Mesendoderm (in vitro differentiated cells): Measurements from ENCODE around the gene SEC14L1.
"Not testable (repeated sequence)": the region's sequence is repeated elsewhere in the genome, so short reads cannot be mapped to it uniquely, and the experiment has no call there.

ENCODE experiments used
- DNase-seq: peaks from one replicate; pipeline ENCODE4 v3.0.0; 2013
- H2AK5ac ChIP-seq: 2 replicates; pipeline ENCODE4 v1.6.1; 2013; ENCODE audit warnings: low read length, inconsistent platforms
- H2BK120ac ChIP-seq: 2 replicates; pipeline ENCODE4 v1.6.1; 2013; ENCODE audit warnings: low read depth, mild to moderate bottlenecking, low read length, moderate library complexity, mixed read lengths
- H2BK15ac ChIP-seq: replicated peaks from 2 replicates; pipeline ENCODE4 v1.6.1; 2013; ENCODE audit warnings: low read depth, mild to moderate bottlenecking, moderate library complexity
- H2BK5ac ChIP-seq: 2 replicates; pipeline ENCODE4 v1.6.1; 2013; ENCODE audit warnings: low read length, inconsistent platforms
- H3K18ac ChIP-seq: 2 replicates; pipeline ENCODE4 v1.6.1; 2013; ENCODE audit warnings: mild to moderate bottlenecking, low read length, mixed read lengths
- H3K23ac ChIP-seq: one replicate; pipeline ENCODE4 v1.6.1; 2013; ENCODE audit warnings: low read length
- H3K27ac ChIP-seq: 2 replicates; pipeline ENCODE4 v1.5.1; 2013; ENCODE audit warnings: low read depth, mild to moderate bottlenecking, inconsistent platforms, low read length, moderate library complexity
- H3K27me3 ChIP-seq: 2 replicates; pipeline ENCODE4 v1.6.1; 2013; ENCODE audit warnings: low read length, control low read depth, mild to moderate bottlenecking, inconsistent platforms; ENCODE audit not compliant: insufficient read depth, poor library complexity
- H3K36me3 ChIP-seq: 2 replicates; pipeline ENCODE4 v1.6.1; 2013; ENCODE audit warnings: low read length, inconsistent platforms; ENCODE audit not compliant: control insufficient read depth, insufficient read depth
- H3K4ac ChIP-seq: one replicate; pipeline ENCODE4 v1.6.1; 2013; ENCODE audit warnings: low read depth, mild to moderate bottlenecking, low read length, moderate library complexity
- H3K4me1 ChIP-seq: 2 replicates; pipeline ENCODE4 v1.6.1; 2013; ENCODE audit warnings: low read depth, low read length, inconsistent platforms; ENCODE audit not compliant: control insufficient read depth
- H3K4me2 ChIP-seq: 2 replicates; pipeline ENCODE4 v1.6.1; 2013; ENCODE audit warnings: low read length
- H3K4me3 ChIP-seq: 2 replicates; pipeline ENCODE4 v1.5.1; 2013; ENCODE audit warnings: mild to moderate bottlenecking, low read length
- H3K56ac ChIP-seq: one replicate; pipeline ENCODE4 v1.6.1; 2013; ENCODE audit warnings: low read length
- H3K79me1 ChIP-seq: 2 replicates; pipeline ENCODE4 v1.6.1; 2013; ENCODE audit warnings: low read length, inconsistent platforms
- H3K79me2 ChIP-seq: 2 replicates; pipeline ENCODE4 v1.6.1; 2013; ENCODE audit warnings: mild to moderate bottlenecking, low read length; ENCODE audit not compliant: control insufficient read depth, insufficient read depth
- H3K9ac ChIP-seq: 2 replicates; pipeline ENCODE4 v1.6.1; 2013; ENCODE audit warnings: low read length, inconsistent platforms
- H4K5ac ChIP-seq: one replicate; pipeline ENCODE4 v1.6.1; 2013; ENCODE audit warnings: low read length
- H4K8ac ChIP-seq: one replicate; pipeline ENCODE4 v1.6.1; 2013; ENCODE audit warnings: low read depth, mild to moderate bottlenecking, control low read depth, low read length, moderate library complexity
- WGBS: extraction: QIAGEN DNeasy Blood & Tissue Kit; methylation state at CpG from one replicate; pipeline ENCODE4 v1.1.7; 2013; ENCODE audit warnings: low lambda C conversion rate, missing lambda C conversion rate; ENCODE audit not compliant: insufficient coverage; ENCODE audit errors: extremely low coverage; 5-methylcytosine and 5-hydroxymethylcytosine counted together

Gene SEC14L1

DNA sequence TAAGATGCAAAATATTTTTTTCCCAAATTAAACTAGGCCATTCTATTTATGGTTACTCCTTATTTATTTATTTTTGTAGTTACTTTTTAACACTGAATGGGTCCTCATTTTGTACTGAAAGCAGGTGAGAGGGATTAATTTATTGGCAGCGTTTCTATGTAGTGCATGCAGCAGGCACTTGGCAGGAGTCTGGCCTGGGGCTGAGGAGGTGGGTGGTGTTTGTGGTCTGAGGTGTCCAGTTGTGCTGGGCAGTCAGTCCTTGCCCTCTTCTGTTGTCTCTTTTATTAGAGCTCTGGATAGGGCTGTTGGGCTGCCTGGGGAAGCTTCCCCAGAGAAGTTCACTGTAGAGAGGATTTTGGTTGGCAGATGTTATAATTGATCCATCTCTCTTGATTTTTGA lies 12.7 kb downstream of the SEC14L1 start:
- no peak overlapping the region for H3K23ac ChIP-seq
- no peak overlapping the region for H4K5ac ChIP-seq
- H2AK5ac ChIP-seq, result no peak overlapping the region
- no peak overlapping the region for H2BK120ac ChIP-seq
- DNase-seq, result no peak
- H3K4ac ChIP-seq, result no peak overlapping the region
- H3K27me3 ChIP-seq, result no peaks in the 10 kb centered on the region
- no peaks in the 10 kb centered on the region for H3K79me2 ChIP-seq
- no peak overlapping the region for H2BK5ac ChIP-seq
- no peak overlapping the region for H3K9ac ChIP-seq
- H3K4me1 ChIP-seq, result no peaks in the 10 kb centered on the region
- no peak overlapping the region for H3K18ac ChIP-seq
- peaks cover 8% of the 10 kb centered on the region for H3K79me1 ChIP-seq
- no peak overlapping the region for H3K4me3 ChIP-seq
- no peak overlapping the region for H3K4me2 ChIP-seq
- H4K8ac ChIP-seq, result no peak overlapping the region
- no peaks in the 10 kb centered on the region for H3K36me3 ChIP-seq
- no peak overlapping the region for H3K27ac ChIP-seq
- no peak overlapping the region for H2BK15ac ChIP-seq
- H3K56ac ChIP-seq, result no peak overlapping the region
- WGBS, result no CpG with 5 or more reads among the region's 1 CpG

GRCh38 chr17:77153999-77154586 lies 13.3 kb downstream of the SEC14L1 start:
- Histone ChIP-seq H3K56ac (no peak overlapping the region), H3K4ac (no peak overlapping the region), H3K27me3 (no peaks in the 10 kb centered on the region), H3K4me2 (no peak overlapping the region), H3K79me1 (peaks cover 6% of the 10 kb centered on the region), H3K4me3 (no peak overlapping the region), H2AK5ac (no peak overlapping the region), H3K36me3 (no peaks in the 10 kb centered on the region), H3K23ac (no peak overlapping the region), H3K79me2 (no peaks in the 10 kb centered on the region), H4K5ac (no peak overlapping the region), H3K9ac (no peak overlapping the region), H2BK120ac (no peak overlapping the region), H2BK5ac (no peak overlapping the region), H3K4me1 (no peaks in the 10 kb centered on the region), H3K18ac (no peak overlapping the region), H4K8ac (no peak overlapping the region), H2BK15ac (no peak overlapping the region), H3K27ac (no peak overlapping the region)
- DNase-seq, result no peak
- no CpG with 5 or more reads among the region's 8 CpGs for WGBS

GRCh38 chr17:77155125-77155524 lies 14.4 kb downstream of the SEC14L1 start:
- H3K4me3 ChIP-seq, result no peak overlapping the region
- no CpG with 5 or more reads among the region's 3 CpGs for WGBS
- H2BK5ac ChIP-seq, result no peak overlapping the region
- H3K79me2 ChIP-seq, result no peaks in the 10 kb centered on the region
- H3K9ac ChIP-seq, result no peak overlapping the region
- no peak overlapping the region for H2BK15ac ChIP-seq
- no peak overlapping the region for H3K18ac ChIP-seq
- no peak overlapping the region for H2BK120ac ChIP-seq
- no peak overlapping the region for H3K27ac ChIP-seq
- H4K8ac ChIP-seq, result no peak overlapping the region
- H3K4me2 ChIP-seq, result no peak overlapping the region
- H2AK5ac ChIP-seq, result no peak overlapping the region
- H3K4ac ChIP-seq, result no peak overlapping the region
- H4K5ac ChIP-seq, result no peak overlapping the region
- H3K23ac ChIP-seq, result no peak overlapping the region
- H3K4me1 ChIP-seq, result no peaks in the 10 kb centered on the region
- no peak overlapping the region for H3K56ac ChIP-seq
- H3K36me3 ChIP-seq, result no peaks in the 10 kb centered on the region
- no peak for DNase-seq
- peaks cover 6% of the 10 kb centered on the region for H3K79me1 ChIP-seq
- H3K27me3 ChIP-seq, result no peaks in the 10 kb centered on the region

DNA sequence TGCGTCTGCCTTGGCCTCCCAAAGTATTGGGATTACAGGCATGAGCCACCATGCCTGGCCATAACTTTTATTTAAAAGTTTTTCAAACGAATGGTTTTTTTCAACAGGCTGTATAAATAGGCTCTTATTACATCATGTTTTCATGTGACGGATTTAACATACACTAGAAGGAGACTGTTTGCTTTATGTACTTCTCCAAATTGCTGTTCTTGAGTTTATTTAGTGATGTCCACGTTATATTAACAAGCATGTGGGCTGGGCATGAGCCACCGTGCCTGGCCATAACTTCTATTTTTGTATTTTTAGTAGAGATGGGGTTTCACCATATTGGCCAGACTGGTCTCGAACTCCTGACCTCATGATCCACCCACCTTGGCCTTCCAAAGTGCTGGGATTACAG lies 17.0 kb downstream of the SEC14L1 start:
- H3K9ac ChIP-seq, H3K23ac ChIP-seq, H3K4me3 ChIP-seq, H2BK15ac ChIP-seq, H3K56ac ChIP-seq, H4K8ac ChIP-seq, H3K27me3 ChIP-seq, H3K4me1 ChIP-seq, H2AK5ac ChIP-seq, H3K79me1 ChIP-seq, H2BK120ac ChIP-seq, H4K5ac ChIP-seq, H3K27ac ChIP-seq, DNase-seq, H3K36me3 ChIP-seq, H3K18ac ChIP-seq, H3K79me2 ChIP-seq, H3K4me2 ChIP-seq, H2BK5ac ChIP-seq, H3K4ac ChIP-seq: not testable (repeated sequence)
- WGBS, result no CpG with 5 or more reads among the region's 6 CpGs

DNA sequence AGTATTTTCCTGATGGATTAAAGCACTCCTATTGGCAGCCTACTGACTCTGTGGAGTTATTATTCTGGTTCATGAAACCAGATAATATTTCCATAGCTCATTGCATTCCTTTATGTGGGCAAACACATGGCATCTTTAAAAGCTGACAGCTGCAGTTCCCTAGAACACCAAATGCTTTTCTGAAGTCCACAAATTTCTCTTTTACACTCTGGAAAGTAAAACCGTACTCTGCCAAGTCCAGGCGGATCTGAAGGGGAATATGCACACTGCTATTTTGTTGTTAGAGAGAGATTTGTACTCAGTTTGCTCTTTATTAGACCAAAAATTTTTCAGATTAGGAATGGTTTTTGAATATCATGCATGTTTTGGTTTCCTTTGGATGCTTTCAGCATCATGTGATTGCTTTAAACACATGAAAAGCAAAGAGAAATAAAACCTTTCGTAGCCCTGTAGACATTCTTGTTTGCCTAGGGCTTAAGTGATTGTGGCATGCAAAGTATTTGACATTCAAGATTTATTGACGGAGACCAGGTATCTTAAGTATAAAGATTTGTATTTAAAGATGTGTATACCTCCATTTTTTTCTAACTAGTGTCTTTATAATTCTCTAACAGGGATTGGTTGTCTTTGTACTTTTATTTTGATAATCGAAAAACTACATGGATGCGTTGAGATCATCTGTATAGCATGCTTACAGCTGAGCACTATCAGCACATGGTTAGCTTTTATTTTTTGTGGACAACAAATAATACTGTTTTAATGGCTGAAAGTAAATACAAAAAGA lies 19.5 kb downstream of the SEC14L1 start:
- H3K27ac ChIP-seq, result no peak overlapping the region
- H3K56ac ChIP-seq, result no peak overlapping the region
- peaks cover 3% of the 10 kb centered on the region for H3K79me1 ChIP-seq
- H4K8ac ChIP-seq, result no peak overlapping the region
- H3K79me2 ChIP-seq, result no peaks in the 10 kb centered on the region
- no peak overlapping the region for H3K4me2 ChIP-seq
- H3K4ac ChIP-seq, result no peak overlapping the region
- no peak for DNase-seq
- no peak overlapping the region for H2BK15ac ChIP-seq
- no peak overlapping the region for H3K18ac ChIP-seq
- H2BK120ac ChIP-seq, result no peak overlapping the region
- H2AK5ac ChIP-seq, result no peak overlapping the region
- no peak overlapping the region for H3K4me3 ChIP-seq
- no peak overlapping the region for H2BK5ac ChIP-seq
- H4K5ac ChIP-seq, result no peak overlapping the region
- peaks cover 7% of the 10 kb centered on the region for H3K4me1 ChIP-seq
- H3K9ac ChIP-seq, result no peak overlapping the region
- no peaks in the 10 kb centered on the region for H3K27me3 ChIP-seq
- no peaks in the 10 kb centered on the region for H3K36me3 ChIP-seq
- H3K23ac ChIP-seq, result no peak overlapping the region
- WGBS, result no CpG with 5 or more reads among the region's 6 CpGs
